ENCODE data around the gene SEMA6C. TPM values are rescaled to one million over a fixed set of nuclear protein-coding genes. Genes with fewer than 3 reads are reported as not detected.
A peak's percentile ranks its signal among the peaks of the same experiment; 100 is the strongest.

The SEMA6C gene
- total RNA-seq, 1 donor from 2014 or later: 6.7 TPM

DNA sequence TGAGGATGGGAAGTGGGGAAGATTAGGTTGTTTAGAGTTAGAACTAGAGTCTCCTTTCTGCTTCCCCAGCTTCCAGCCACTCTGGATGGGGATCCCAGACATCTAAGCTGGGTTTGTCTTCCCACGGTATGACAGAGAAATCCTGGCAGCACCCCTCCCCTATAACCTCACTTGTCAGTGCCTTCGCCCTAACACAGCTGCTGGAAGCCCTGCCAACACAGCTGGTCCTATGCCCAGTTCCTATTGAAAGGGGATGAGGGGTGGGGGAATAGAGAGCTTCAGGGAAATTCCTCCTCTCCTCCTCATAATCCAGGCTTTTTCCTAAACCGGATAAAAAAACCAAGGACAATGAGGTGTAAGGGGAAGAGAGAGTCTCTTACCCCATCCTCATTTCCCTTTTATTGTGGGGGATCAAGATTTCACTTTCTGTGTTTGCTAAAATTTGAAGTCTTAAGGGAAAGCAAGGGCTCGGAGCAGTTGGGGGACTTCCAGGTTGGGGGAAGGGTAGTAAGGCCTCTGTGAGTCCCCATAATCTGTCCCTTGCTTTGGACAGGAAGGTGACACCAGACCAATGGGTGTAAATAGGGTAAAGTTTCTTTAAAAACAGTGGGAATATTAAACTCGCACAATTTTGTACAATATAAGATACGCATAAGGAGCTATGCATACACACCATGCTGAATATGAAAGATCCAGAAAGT lies 28.8 kb upstream of the SEMA6C start:
- Histone ChIP-seq H3K4me3 (no peak overlapping the region), H3K4me1 (no peaks in the 10 kb centered on the region), H3K36me3 (peaks cover 68% of the 10 kb centered on the region), H3K27ac (no peak overlapping the region), H3K9me3 (no peaks in the 10 kb centered on the region), H3K27me3 (no peaks in the 10 kb centered on the region)
- DNase-seq: no peak
- TF ChIP-seq, protein P1, sequence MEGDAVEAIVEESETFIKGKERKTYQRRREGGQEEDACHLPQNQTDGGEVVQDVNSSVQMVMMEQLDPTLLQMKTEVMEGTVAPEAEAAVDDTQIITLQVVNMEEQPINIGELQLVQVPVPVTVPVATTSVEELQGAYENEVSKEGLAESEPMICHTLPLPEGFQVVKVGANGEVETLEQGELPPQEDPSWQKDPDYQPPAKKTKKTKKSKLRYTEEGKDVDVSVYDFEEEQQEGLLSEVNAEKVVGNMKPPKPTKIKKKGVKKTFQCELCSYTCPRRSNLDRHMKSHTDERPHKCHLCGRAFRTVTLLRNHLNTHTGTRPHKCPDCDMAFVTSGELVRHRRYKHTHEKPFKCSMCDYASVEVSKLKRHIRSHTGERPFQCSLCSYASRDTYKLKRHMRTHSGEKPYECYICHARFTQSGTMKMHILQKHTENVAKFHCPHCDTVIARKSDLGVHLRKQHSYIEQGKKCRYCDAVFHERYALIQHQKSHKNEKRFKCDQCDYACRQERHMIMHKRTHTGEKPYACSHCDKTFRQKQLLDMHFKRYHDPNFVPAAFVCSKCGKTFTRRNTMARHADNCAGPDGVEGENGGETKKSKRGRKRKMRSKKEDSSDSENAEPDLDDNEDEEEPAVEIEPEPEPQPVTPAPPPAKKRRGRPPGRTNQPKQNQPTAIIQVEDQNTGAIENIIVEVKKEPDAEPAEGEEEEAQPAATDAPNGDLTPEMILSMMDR (IDR thresholded peaks at IDR 0.05): no peak
- intact Hi-C loops (cut with DNase I): no loop called here
- ATAC-seq: no peak

DNA sequence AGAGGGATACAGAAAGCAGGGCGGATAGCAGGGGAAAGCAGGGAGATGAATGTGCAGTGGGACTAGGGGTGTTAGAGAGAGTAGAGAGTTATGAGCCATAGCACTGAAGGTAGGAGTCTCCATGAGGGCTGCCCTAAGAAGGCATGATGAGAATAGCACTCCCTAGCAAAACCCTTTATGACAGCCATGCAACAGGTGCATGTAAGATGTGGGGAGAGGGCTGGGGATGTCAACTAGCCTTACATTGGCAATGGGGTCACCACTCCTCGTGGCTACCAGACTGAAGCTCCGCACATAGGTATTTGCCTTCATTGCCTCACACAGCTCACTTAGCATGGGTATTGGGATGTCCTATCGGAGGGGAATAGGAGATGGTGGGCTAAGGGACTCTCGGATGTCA lies 24.8 kb upstream of the SEMA6C start:
- Histone ChIP-seq H3K4me1 (peaks cover 11% of the 10 kb centered on the region), H3K9me3 (no peaks in the 10 kb centered on the region), H3K36me3 (peaks cover 57% of the 10 kb centered on the region), H3K27ac (no peak overlapping the region), H3K4me3 (no peak overlapping the region), H3K27me3 (no peaks in the 10 kb centered on the region)
- ATAC-seq (no peak), DNase-seq (no peak)
- TF ChIP-seq, protein P1 (IDR thresholded peaks at IDR 0.05): no peak
- intact Hi-C loops (cut with DNase I): no loop called here

DNA sequence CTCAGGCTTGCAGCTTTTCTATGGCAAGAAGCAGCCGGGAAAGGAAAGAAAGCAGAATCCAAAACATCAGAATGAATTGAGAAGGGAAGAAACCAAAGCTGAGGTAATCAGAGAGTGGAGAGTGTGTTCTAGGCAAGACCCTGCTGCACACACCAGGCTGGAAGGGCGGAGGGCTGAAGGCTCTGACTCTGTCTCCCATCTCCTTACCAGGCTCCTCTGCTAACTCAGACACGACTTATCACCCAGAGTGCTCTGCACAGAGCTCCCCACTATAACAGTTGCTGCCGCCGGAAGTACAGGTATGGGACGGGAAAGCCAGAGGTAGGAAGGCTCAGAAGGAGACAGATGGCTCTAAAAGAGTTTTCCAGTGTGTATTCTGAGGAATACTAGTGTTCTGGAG lies 20.7 kb upstream of the SEMA6C start:
- H3K36me3 ChIP-seq: peaks cover 35% of the 10 kb centered on the region
- H3K4me3 ChIP-seq: no peak overlapping the region
- ATAC-seq (no peak), DNase-seq (no peak)
- H3K27me3 ChIP-seq: no peaks in the 10 kb centered on the region
- no peaks in the 10 kb centered on the region for H3K9me3 ChIP-seq
- no peak overlapping the region for H3K27ac ChIP-seq
- H3K4me1 ChIP-seq: peaks cover 16% of the 10 kb centered on the region
- TF ChIP-seq, protein P1 (IDR thresholded peaks at IDR 0.05): no peak
- intact Hi-C loops (cut with DNase I): no loop called here

DNA sequence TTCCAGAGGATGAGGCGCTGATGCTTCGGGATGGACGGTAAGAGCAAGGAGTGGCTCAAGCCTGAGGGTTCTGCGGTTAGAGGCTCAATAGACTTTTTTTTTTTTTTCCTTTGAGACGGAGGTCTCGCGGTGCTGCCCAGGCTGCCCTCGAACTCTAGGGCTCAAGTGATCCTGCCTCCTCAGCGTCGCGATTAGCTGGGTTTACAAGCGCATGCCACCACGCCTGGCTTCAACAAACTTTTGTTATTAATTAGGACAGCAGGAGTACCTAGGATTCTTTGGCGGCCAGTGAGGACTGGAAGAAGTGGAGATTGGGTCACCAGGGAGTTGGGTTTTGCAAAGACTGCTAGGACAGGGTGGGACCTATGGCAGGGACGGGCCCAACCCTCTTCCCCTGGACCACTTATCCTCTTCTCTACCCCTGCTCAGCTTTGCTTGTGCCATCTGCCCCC lies 20.1 kb upstream of the SEMA6C start:
- ATAC-seq (peak; percentile 1), DNase-seq (no peak)
- TF ChIP-seq, protein P1 (IDR thresholded peaks at IDR 0.05): no peak

DNA sequence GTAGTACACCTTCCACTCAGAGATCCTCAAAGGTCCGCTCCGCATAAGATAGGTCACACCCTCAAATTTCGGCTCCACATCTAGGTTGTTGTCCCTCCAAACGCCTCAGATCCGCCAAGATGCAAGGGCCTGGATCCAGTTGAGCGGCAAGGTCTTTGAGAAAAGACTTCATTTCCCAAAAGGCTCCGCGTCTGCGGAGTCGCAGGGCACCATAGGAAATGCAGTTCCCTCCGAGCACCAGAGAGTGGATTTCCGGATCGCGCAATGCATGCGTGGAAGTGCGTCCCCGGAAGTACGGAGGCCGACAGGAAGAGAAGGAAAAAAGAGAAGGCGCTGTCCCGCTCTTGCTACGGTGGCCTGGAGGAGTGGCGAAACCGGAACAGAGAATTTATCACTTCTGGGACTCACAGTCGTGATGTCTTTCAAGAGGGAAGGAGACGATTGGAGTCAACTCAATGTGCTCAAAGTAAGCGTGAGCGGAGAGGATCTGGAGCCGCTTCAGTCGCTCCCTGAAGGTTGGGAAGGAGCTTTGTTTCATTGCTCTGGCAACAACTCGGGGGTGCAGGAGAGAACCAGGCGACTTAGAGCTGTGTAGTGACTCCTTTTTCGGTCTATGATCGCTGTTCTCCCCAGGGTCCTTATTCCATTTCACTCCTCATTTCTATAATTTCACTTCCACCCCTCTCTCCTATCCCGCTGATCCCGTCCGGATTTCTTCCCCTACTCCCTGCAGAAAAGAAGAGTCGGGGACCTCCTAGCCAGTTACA lies 19.5 kb upstream of the SEMA6C start, which contains the start of the genes LYSMD1 and SCNM1:
LYSMD1 (minus strand) TSS at position 165 of the 767 bp plus-strand sequence. CDS start 644 bp downstream, outside the sequence.
SCNM1 (plus strand) TSS at position 407 of the 767 bp plus-strand sequence; CDS start at position 416, 9 bp downstream.
- H3K36me3 ChIP-seq: peaks cover 41% of the 10 kb centered on the region
- TF ChIP-seq, protein P1 (IDR thresholded peaks at IDR 0.05): no peak
- H3K4me3 ChIP-seq: peak within 1 kb of the TSS; percentile 73
- intact Hi-C loops (cut with DNase I): no loop called here
- peaks cover 16% of the 10 kb centered on the region for H3K4me1 ChIP-seq
- H3K27ac ChIP-seq: peak within 1 kb of the TSS; percentile 86
- no peaks in the 10 kb centered on the region for H3K27me3 ChIP-seq
- no peaks in the 10 kb centered on the region for H3K9me3 ChIP-seq
- ATAC-seq (peak; percentile 97), DNase-seq (peak; percentile 96)

More for the DNA sequence above, 20.1 kb upstream of the SEMA6C start:
- no peaks in the 10 kb centered on the region for H3K27me3 ChIP-seq
- peak overlapping the region; percentile 78 for H3K27ac ChIP-seq
- H3K36me3 ChIP-seq: peaks cover 35% of the 10 kb centered on the region
- H3K9me3 ChIP-seq: no peaks in the 10 kb centered on the region
- peak overlapping the region; percentile 73 for H3K4me3 ChIP-seq
- intact Hi-C loops (cut with DNase I): no loop called here
- peaks cover 16% of the 10 kb centered on the region for H3K4me1 ChIP-seq

Measured in upper lobe of right lung (tissue), 1 donor.